Left kidney (tissue), 2 donors: ENCODE measurements around the gene DNAJC30. TPM values are rescaled to one million over a fixed set of nuclear protein-coding genes. Genes with fewer than 3 reads are reported as not detected.
"Not testable (repeated sequence)": the region's sequence is repeated elsewhere in the genome, so short reads cannot be mapped to it uniquely, and the experiment has no call there.

Experiments used
- DNase-seq: peaks from one replicate; pipeline ENCODE4 v3.0.0-alpha.2; 2013
- polyA plus RNA-seq: library from polyadenylated mRNA; unstranded; fragments of 120-200 nt; gene quantifications from one replicate; pipeline ENCODE4 v1.2.1, GENCODE V29; 2013; ENCODE audit not compliant: insufficient read length

Gene DNAJC30
- polyA plus RNA-seq, 1 donor = 9.5 TPM

- DNase-seq = no peak
These were observed 788 bp upstream of the DNAJC30 start for GRCh38 chr7:73683788-73684693.

GRCh38 chr7:73682745-73683055 lies 553 bp downstream of the DNAJC30 start:
- no peak for DNase-seq

- no peak for DNase-seq
These were observed 2.2 kb downstream of the DNAJC30 start for GRCh38 chr7:73681031-73681430.

GRCh38 chr7:73680501-73680900 lies 2.8 kb downstream of the DNAJC30 start:
- no peak for DNase-seq

DNA sequence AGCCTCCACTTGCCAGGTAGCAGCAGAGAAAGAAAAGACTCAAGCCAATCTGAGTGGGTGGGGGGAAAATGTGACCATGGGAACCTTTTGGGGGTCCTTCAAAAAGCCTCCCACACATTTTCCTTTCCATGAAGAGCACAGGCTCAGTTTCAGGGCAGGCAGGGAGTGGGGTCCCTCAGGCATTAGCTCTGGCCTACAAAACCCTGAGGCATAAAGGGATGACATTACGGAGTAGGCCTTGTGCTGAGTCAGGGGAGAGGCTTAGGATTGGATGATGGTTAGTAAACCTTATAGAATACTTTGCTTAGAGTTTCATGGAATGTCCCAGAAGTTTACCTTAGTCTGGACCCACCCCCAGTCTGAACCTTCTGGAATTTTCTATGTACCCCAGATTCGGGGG lies 3.5 kb downstream of the DNAJC30 start:
- DNase-seq = no peak

DNA sequence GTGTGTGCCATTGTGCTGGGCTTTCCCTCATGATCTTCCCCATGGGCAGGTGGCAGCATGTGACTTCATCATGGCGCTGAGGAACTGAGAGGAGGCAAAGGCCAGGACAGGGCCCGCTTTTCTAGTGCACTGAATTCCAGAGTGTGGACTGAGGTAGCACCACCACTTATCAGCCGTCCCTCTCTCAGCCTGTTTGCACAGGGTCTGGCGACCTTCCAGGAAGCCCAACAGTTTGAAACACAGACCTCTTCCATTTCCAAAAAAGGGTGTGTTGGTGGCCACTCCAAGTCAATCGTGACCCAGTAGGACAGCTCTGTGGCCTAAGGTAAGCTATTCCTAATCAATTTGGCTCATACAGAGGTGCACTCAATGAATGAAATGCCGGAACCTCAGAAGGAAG lies 4.4 kb downstream of the DNAJC30 start:
- DNase-seq = no peak

DNA sequence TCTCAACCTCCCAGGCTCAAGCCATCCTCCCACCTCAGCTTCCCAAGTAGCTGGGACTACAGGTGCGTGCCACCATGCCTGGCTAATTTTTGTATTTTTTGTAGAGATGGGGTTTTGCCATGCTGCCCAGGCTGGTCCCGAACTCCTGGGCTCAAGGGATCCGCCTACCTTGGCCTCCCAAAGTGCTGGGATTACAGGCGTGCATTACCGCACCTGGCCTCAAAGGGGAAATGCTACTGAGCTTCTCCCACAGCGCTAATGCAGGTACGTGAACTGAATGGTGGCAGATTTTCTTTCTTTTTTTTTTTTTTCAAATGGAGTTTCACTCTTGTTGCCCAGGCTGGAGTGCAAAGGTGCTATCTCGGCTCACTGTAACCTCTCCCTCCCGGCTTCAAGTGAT lies 7.2 kb downstream of the DNAJC30 start:
- not testable (repeated sequence) for DNase-seq

DNA sequence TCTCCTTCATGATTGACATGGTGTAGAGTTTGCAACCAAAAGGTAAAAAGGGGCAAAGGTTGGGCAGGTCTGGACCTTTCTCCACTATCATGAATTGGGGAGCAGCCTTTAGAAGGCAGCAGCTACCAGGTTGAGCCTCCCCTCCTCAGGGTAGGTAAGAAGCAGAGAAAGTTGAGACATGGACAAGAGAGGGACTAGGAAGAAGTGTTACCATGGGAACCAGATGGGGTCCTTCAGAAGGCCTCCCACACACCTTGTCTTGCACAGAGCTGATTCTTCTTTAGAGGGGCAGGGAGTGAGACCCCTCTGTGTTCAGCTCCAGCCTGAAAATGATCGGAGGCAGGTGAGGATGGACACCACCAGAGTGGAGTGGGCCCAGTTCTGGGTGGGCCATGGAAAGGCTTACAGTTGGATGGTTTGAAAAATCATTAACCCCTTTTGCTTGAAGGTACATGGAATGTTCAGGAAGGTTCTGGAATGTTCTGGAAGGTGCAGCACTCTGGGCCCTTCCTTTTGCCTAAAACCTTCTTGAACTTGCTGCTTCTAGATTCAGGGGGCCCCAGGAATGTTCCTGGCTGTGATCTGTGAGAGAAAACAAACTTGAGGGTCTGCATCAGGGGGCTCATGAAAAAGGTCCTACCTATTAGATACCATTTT lies 8.7 kb downstream of the DNAJC30 start:
- DNase-seq = no peak

GRCh38 chr7:73671857-73672445 lies 11.3 kb downstream of the DNAJC30 start:
- DNase-seq = no peak

GRCh38 chr7:73671322-73671661 lies 12.0 kb downstream of the DNAJC30 start:
- DNase-seq = no peak

- no peak for DNase-seq
These were observed 13.3 kb downstream of the DNAJC30 start for GRCh38 chr7:73669858-73670385.

GRCh38 chr7:73669288-73669701 lies 14.0 kb downstream of the DNAJC30 start:
- DNase-seq = peak; percentile 5

DNA sequence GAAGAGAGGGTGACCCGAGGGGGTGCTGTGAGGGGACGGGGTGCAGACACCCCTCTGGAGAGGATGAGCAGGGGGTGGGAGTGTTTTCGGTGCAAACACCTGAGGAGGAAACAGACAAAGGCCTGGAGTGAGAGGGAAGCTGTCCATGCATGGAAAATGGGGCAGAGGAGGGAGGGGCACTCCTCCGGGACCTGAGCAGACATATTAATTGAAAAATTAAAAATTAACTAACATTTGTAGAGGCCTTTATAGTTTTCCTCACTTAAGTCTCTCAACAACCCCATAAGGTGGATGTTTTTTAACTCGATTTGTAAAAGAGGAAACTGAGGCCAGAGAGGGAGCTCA lies 14.4 kb downstream of the DNAJC30 start:
- DNase-seq = peak; percentile 24

GRCh38 chr7:73668103-73668885 lies 15.0 kb downstream of the DNAJC30 start:
- peak; percentile 32 for DNase-seq

DNA sequence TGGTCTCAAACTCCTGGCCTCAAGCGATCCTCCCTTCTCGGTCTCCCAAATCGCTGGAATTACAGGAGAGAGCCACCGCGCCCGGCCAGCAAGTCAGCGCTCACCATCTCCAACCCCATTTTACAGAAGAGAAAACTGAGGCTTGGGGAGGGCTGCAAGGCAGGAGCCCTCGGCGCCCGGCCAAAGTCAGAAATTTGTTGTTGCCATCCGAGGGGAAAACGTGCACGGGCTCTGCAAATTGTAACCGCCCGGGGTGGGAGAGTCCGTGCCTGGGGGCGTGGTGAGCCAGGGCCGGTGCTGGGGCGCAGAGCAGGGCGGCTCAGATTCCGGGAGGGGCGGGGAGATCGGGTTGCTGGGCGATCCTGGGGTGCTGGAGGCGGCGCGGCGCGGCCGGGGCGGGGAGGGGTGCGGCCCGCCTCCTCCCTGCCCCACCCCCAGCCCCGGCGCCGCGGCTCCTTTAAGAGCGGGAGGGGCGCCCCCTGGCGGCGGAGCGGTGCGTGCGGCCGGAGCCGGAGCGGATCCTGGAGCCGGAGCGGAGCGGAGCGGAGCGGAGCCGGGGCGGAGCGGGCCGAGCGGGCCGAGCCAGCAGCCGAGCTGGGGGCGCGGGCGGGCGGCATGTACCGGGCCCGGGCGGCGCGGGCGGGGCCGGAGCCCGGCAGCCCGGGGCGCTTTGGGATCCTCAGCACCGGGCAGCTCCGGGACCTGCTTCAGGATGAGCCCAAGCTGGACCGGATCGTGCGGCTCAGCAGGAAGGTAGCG lies 15.7 kb downstream of the DNAJC30 start, which contains the start of gene VPS37D:
Gene VPS37D (plus strand): TSS at position 488 of the 759 bp plus-strand sequence. CDS start 128 bp downstream, at position 616.
- peak; percentile 90 for DNase-seq

GRCh38 chr7:73663033-73663432 lies 20.2 kb downstream of the DNAJC30 start:
- no peak for DNase-seq

- DNase-seq = not testable (repeated sequence)
These were observed 22.7 kb downstream of the DNAJC30 start for GRCh38 chr7:73660594-73660993.

GRCh38 chr7:73659983-73660382 lies 23.3 kb downstream of the DNAJC30 start:
- DNase-seq = no peak

- not testable (repeated sequence) for DNase-seq
These were observed 27.9 kb downstream of the DNAJC30 start for GRCh38 chr7:73655309-73655708.

DNA sequence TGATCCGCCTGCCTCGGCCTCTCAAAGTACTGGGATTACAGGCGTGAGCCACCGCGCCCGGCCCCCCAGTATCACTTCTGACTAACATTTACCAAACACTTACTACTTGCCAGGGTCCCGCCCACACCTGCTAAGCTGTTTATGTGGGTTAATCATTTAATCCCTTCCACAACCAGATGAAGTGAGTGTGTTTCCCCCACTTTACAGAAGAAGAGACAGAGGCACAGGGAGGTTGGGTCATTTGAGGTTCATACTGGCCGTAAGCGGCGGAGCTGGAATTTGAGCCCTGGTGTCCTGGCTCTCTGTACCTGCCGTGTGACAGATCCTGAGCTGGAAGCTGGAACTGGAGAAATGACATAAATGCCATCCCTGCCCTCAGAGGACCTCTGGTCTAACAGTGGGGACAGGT lies 30.7 kb downstream of the DNAJC30 start:
- DNase-seq = no peak

DNA sequence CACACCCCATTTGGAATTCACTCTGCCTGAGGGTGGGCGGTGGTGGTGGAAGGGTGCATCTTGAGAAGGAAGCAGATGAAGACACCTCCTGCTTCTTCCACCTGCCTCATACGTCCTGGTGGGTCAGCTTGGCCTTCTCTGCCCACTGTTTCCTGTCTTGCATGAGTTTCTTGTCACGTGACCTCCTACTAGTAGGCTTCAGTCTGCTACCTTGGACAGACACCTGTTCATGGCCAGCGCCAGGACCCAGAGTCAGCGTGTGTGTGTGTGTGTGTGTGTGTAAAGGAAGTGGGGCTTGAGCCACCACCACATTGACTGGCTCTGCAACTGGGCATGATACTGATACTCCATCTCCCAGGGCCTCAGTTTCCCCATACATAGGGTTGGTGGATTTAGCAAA lies 32.7 kb downstream of the DNAJC30 start:
- DNase-seq = no peak
